Transverse colon (tissue), 4 donors: ENCODE measurements around the gene ANKRD12.

ENCODE experiments used
- CTCF ChIP-seq, 5 experiments: fragments of 200-600 bp in 3 of 5; fragments of 450-650 bp in 2 of 5; sonication (generic) in 3 of 5; IDR thresholded peaks; 1 replicate in 2 of 5; 2 replicates in 3 of 5; pipeline ENCODE4 v1.5.1; 2016 to 2017; ENCODE audit warnings: antibody characterized with exemption in 5 of 5, inconsistent platforms in 3 of 5, mild to moderate bottlenecking in 2 of 5, moderate library complexity in 1 of 5
- EP300 ChIP-seq: sonication (generic); formaldehyde crosslinking; IDR thresholded peaks from one replicate; pipeline ENCODE4 v1.6.1; 2017; ENCODE audit warnings: antibody characterized with exemption, low read depth
- POLR2A ChIP-seq: fragments of 450-650 bp; IDR thresholded peaks from one replicate; pipeline ENCODE4 v1.6.1; 2016; ENCODE audit warnings: antibody characterized with exemption, mild to moderate bottlenecking, moderate library complexity
- POLR2AphosphoS5 ChIP-seq, 3 donors: sonication (generic); formaldehyde crosslinking; IDR thresholded peaks; one replicate each; pipeline ENCODE4 v1.6.1; 2016; ENCODE audit warnings: antibody characterized with exemption in 3 of 3

GRCh38 chr18:9325716-9326115 is 189.1 kb downstream of the ANKRD12 start:
- TF ChIP-seq CTCF (IDR thresholded peaks at IDR 0.05): no peak
- TF ChIP-seq POLR2A: no peak
- no peak for TF ChIP-seq POLR2AphosphoS5 (IDR thresholded peaks at IDR 0.05)
- no peak for TF ChIP-seq EP300
